Skeletal muscle tissue (tissue), 4 donors: ENCODE data around the gene ABHD18. TPM values are rescaled to one million over a fixed set of nuclear protein-coding genes. Genes with fewer than 3 reads are reported as not detected.
"Not testable (repeated sequence)": the region's sequence is repeated elsewhere in the genome, so short reads cannot be mapped to it uniquely, and the experiment has no call there.

Experiments used
- H3K27ac ChIP-seq: one replicate; pipeline ENCODE4 v1.7.0; 2013; ENCODE audit warnings: mild to moderate bottlenecking, low read depth, low read length, inconsistent platforms
- H3K27me3 ChIP-seq, 3 donors: one replicate each; pipeline ENCODE4 v1.7.0; 2013; ENCODE audit warnings: low read length in 3 of 3; ENCODE audit not compliant: control insufficient read depth in 3 of 3, insufficient read depth in 3 of 3
- H3K36me3 ChIP-seq, 3 donors: one replicate each; pipeline ENCODE4 v1.7.0; 2013; ENCODE audit warnings: low read length in 3 of 3; ENCODE audit not compliant: control insufficient read depth in 3 of 3, insufficient read depth in 3 of 3
- H3K4me1 ChIP-seq, 3 donors: one replicate each; pipeline ENCODE4 v1.7.0; 2013; ENCODE audit warnings: low read length in 3 of 3, mild to moderate bottlenecking in 3 of 3; ENCODE audit not compliant: control insufficient read depth in 3 of 3, insufficient read depth in 3 of 3
- H3K4me3 ChIP-seq, 3 donors: one replicate each; pipeline ENCODE4 v1.7.0; 2013; ENCODE audit warnings: low read length in 3 of 3
- H3K9ac ChIP-seq, 3 donors: one replicate each; pipeline ENCODE4 v1.7.0; 2013; ENCODE audit warnings: low read length in 3 of 3, mild to moderate bottlenecking in 3 of 3, moderate library complexity in 2 of 3, low read depth in 1 of 3
- H3K9me3 ChIP-seq, 3 donors: one replicate each; pipeline ENCODE4 v1.7.0; 2013; ENCODE audit warnings: low read length in 3 of 3; ENCODE audit not compliant: control insufficient read depth in 3 of 3
- total RNA-seq: library from RNA; depleted of rRNA; stranded (reverse); fragments of >200 nt; gene quantifications from one replicate; pipeline ENCODE4 v1.2.3, GENCODE V29; 2014
- donor health status: Osteomylitis.

Gene ABHD18
- total RNA-seq, 1 donor from 2014 or later, result 13.6 TPM

- Histone ChIP-seq H3K4me1 (peaks cover 0 to 6% (median 0%) of the 10 kb centered on the region in 3 donors), H3K27me3 (no peaks in the 10 kb centered on the region), H3K36me3 (peaks cover 0 to 9% (median 6%) of the 10 kb centered on the region in 3 donors), H3K27ac (no peak overlapping the region), H3K9ac (no peak overlapping the region), H3K4me3 (no peak overlapping the region), H3K9me3 (no peaks in the 10 kb centered on the region)
Measured at GRCh38 chr4:127982445-127982844, 17.2 kb downstream of the ABHD18 start.

DNA sequence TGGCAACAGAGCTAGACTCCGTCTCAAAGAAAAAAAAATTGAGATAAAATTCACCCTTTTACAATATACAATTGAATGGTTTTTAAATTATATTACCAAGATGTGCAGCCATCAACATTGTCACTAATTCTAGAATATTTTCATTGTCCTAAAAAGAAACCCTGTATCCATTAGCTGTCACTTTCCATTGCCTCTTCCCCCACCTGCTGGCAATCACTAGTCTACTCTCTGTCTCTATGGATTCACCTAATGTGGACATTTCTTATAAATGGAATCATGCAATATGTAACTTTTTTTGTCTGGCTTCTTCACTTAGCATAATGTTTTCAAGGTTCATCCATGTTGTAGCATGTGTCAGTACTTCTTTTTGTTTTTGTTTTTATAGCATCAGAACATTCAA lies 20.8 kb downstream of the ABHD18 start:
- no peak overlapping the region for H3K9ac ChIP-seq
- H3K27ac ChIP-seq, result no peak overlapping the region
- peaks cover 0 to 9% (median 8%) of the 10 kb centered on the region in 3 donors for H3K36me3 ChIP-seq
- no peak overlapping the region for H3K4me3 ChIP-seq
- no peaks in the 10 kb centered on the region for H3K9me3 ChIP-seq
- no peaks in the 10 kb centered on the region for H3K27me3 ChIP-seq
- peaks cover 0 to 6% (median 0%) of the 10 kb centered on the region in 3 donors for H3K4me1 ChIP-seq

GRCh38 chr4:127988638-127989037 lies 23.4 kb downstream of the ABHD18 start:
- Histone ChIP-seq H3K4me3 (no peak overlapping the region), H3K27ac (no peak overlapping the region), H3K4me1 (no peaks in the 10 kb centered on the region), H3K9me3 (no peaks in the 10 kb centered on the region), H3K36me3 (peaks cover 0 to 12% (median 8%) of the 10 kb centered on the region in 3 donors), H3K9ac (no peak overlapping the region), H3K27me3 (no peaks in the 10 kb centered on the region)

- Histone ChIP-seq H3K9ac (no peak overlapping the region), H3K27me3 (no peaks in the 10 kb centered on the region), H3K4me3 (no peak overlapping the region), H3K9me3 (peaks cover 0 to 3% (median 0%) of the 10 kb centered on the region in 3 donors), H3K4me1 (no peaks in the 10 kb centered on the region), H3K27ac (no peak overlapping the region), H3K36me3 (peaks cover 3 to 9% (median 3%) of the 10 kb centered on the region in 3 donors)
Measured at GRCh38 chr4:127993151-127993550, 27.9 kb downstream of the ABHD18 start.

DNA sequence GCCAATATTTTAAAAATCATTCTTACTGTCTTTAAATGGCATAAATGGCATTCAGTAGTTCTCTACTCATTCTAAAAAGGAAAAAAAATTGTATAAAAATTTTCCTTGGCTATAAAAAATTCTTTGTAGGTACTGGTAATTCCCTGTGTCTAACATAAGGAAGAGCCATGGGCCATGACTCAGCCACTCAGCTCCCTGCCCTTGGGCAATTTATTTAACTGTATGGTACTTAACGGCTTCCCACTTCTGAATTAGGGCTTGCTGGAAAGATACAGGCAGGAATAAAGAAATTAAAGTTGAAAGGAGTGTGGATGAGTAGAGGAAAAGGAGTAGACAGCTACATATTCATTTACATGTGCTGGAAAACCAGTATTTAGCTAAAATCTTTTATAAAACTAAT lies 30.6 kb downstream of the ABHD18 start:
- no peak overlapping the region for H3K9ac ChIP-seq
- peaks cover 0 to 3% (median 0%) of the 10 kb centered on the region in 3 donors for H3K9me3 ChIP-seq
- H3K4me3 ChIP-seq, result no peak overlapping the region
- H3K27me3 ChIP-seq, result no peaks in the 10 kb centered on the region
- H3K4me1 ChIP-seq, result no peaks in the 10 kb centered on the region
- H3K27ac ChIP-seq, result no peak overlapping the region
- H3K36me3 ChIP-seq, result peaks cover 0 to 9% (median 3%) of the 10 kb centered on the region in 3 donors

DNA sequence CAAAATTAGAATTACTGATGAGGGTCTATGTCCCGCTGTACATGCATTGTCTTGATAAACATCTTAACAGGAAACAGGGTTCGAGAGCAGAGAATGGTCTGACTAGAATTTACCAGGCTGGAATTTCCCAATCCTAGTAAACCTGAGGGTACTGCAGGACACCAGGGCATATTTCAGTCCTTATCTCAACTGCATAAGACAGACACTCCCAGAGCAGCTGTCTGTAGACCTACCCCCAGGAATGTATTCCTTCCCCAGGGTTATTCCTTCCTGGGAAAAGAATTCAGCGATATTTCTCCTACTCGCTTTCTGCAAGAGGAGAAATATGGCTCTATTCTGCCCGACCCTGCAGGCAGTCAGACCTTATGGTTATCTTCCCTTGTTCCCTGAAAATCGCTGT lies 31.3 kb downstream of the ABHD18 start:
- not testable (repeated sequence) for H3K4me3 ChIP-seq, H3K36me3 ChIP-seq, H3K27me3 ChIP-seq, H3K27ac ChIP-seq, H3K9me3 ChIP-seq, H3K9ac ChIP-seq, H3K4me1 ChIP-seq

- Histone ChIP-seq H3K36me3 (peaks cover 0 to 7% (median 3%) of the 10 kb centered on the region in 3 donors), H3K4me3 (no peak overlapping the region), H3K4me1 (no peaks in the 10 kb centered on the region), H3K9ac (no peak overlapping the region), H3K27ac (no peak overlapping the region), H3K9me3 (peaks cover 0 to 3% (median 0%) of the 10 kb centered on the region in 3 donors), H3K27me3 (no peaks in the 10 kb centered on the region)
Measured at GRCh38 chr4:127997534-127998388, 32.6 kb downstream of the ABHD18 start.

DNA sequence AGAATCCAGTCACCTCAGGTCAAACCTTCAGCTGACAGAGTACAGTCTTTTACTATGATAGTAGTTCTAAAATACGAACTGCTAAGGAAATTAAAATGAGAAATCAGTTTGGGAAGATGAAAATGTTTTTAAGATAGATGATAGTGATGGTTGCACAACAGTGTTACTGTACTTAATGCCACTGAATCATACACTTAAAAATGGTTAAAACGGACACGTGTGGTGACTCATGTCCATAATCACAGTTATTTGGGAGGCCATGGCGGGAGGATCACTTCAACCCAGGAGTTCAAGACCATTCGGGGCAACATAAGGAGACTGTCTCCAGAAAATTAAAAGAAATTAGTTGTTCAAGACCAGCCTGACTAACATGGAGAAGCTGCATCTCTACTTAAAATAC lies 41.4 kb downstream of the ABHD18 start:
- Histone ChIP-seq H3K27me3 (no peaks in the 10 kb centered on the region), H3K9ac (no peak overlapping the region), H3K9me3 (no peaks in the 10 kb centered on the region), H3K4me3 (no peak overlapping the region), H3K27ac (no peak overlapping the region), H3K36me3 (peaks cover 0 to 8% (median 0%) of the 10 kb centered on the region in 3 donors), H3K4me1 (no peaks in the 10 kb centered on the region)

- Histone ChIP-seq H3K4me1 (no peaks in the 10 kb centered on the region), H3K9ac (no peak overlapping the region), H3K27me3 (no peaks in the 10 kb centered on the region), H3K4me3 (no peak overlapping the region), H3K27ac (no peak overlapping the region), H3K9me3 (no peaks in the 10 kb centered on the region), H3K36me3 (peaks cover 0 to 13% (median 8%) of the 10 kb centered on the region in 3 donors)
Measured at GRCh38 chr4:128009428-128009827, 44.2 kb downstream of the ABHD18 start.

GRCh38 chr4:128025319-128025718 lies 60.1 kb downstream of the ABHD18 start:
- no peak overlapping the region for H3K27ac ChIP-seq
- no peak overlapping the region for H3K9ac ChIP-seq
- peaks cover 20 to 29% (median 21%) of the 10 kb centered on the region in 3 donors for H3K36me3 ChIP-seq
- no peaks in the 10 kb centered on the region for H3K4me1 ChIP-seq
- no peaks in the 10 kb centered on the region for H3K27me3 ChIP-seq
- H3K4me3 ChIP-seq, result no peak overlapping the region
- H3K9me3 ChIP-seq, result no peaks in the 10 kb centered on the region
